Neuron (in vitro differentiated cells): ENCODE data around the gene TOR4A.
"Not testable (repeated sequence)": the region's sequence is repeated elsewhere in the genome, so short reads cannot be mapped to it uniquely, and the experiment has no call there.

Experiments used
- H2AFZ ChIP-seq: one replicate; pipeline ENCODE4 v1.6.1; 2013; ENCODE audit warnings: low read depth, mild to moderate bottlenecking, inconsistent platforms, low read length, moderate library complexity
- H3K27me3 ChIP-seq: one replicate; pipeline ENCODE4 v1.6.1; 2013; ENCODE audit warnings: low read length; ENCODE audit not compliant: insufficient read depth
- H3K36me3 ChIP-seq: one replicate; pipeline ENCODE4 v1.6.1; 2013; ENCODE audit warnings: low read length; ENCODE audit not compliant: insufficient read depth
- H3K4me1 ChIP-seq: one replicate; pipeline ENCODE4 v1.6.1; 2013; ENCODE audit warnings: low read length; ENCODE audit not compliant: insufficient read depth
- H3K4me3 ChIP-seq: 2 replicates; pipeline ENCODE4 v1.5.1; 2013; ENCODE audit warnings: mild to moderate bottlenecking, low read length, moderate library complexity
- H3K9me3 ChIP-seq: one replicate; pipeline ENCODE4 v1.6.1; 2013; ENCODE audit warnings: low read length

TOR4A gene

GRCh38 chr9:137243266-137243625 is 34.3 kb upstream of the TOR4A start:
- not testable (repeated sequence) for H3K9me3 ChIP-seq, H3K27me3 ChIP-seq, H3K4me3 ChIP-seq, H2AFZ ChIP-seq
- Histone ChIP-seq H3K36me3 (peaks cover 23% of the 10 kb centered on the region), H3K4me1 (peaks cover 25% of the 10 kb centered on the region)

- no peak overlapping the region for H3K4me3 ChIP-seq
These were observed 33.7 kb upstream of the TOR4A start for GRCh38 chr9:137243626-137244485.

GRCh38 chr9:137244486-137245449 is 32.8 kb upstream of the TOR4A start:
- H3K27me3 ChIP-seq: no peaks in the 10 kb centered on the region
- H2AFZ ChIP-seq: no peak overlapping the region
- H3K9me3 ChIP-seq: no peaks in the 10 kb centered on the region
- peaks cover 23% of the 10 kb centered on the region for H3K36me3 ChIP-seq
- H3K4me1 ChIP-seq: peaks cover 21% of the 10 kb centered on the region
- H3K4me3 ChIP-seq: no peak overlapping the region

More at GRCh38 chr9:137243626-137244485, 33.7 kb upstream of the TOR4A start:
- H3K4me1 ChIP-seq: peaks cover 22% of the 10 kb centered on the region
- H3K9me3 ChIP-seq: no peaks in the 10 kb centered on the region
- H3K27me3 ChIP-seq: no peaks in the 10 kb centered on the region
- H2AFZ ChIP-seq: no peak overlapping the region
- H3K36me3 ChIP-seq: peaks cover 23% of the 10 kb centered on the region

GRCh38 chr9:137245450-137246421 is 31.8 kb upstream of the TOR4A start:
- H3K36me3 ChIP-seq: peaks cover 23% of the 10 kb centered on the region
- H3K4me1 ChIP-seq: peaks cover 24% of the 10 kb centered on the region
- no peaks in the 10 kb centered on the region for H3K9me3 ChIP-seq
- no peak overlapping the region for H3K4me3 ChIP-seq
- no peak overlapping the region for H2AFZ ChIP-seq
- H3K27me3 ChIP-seq: no peaks in the 10 kb centered on the region

GRCh38 chr9:137247135-137247915 is 30.2 kb upstream of the TOR4A start:
- no peak overlapping the region for H3K4me3 ChIP-seq
- no peak overlapping the region for H2AFZ ChIP-seq
- no peaks in the 10 kb centered on the region for H3K27me3 ChIP-seq
- H3K36me3 ChIP-seq: peaks cover 17% of the 10 kb centered on the region
- peaks cover 34% of the 10 kb centered on the region for H3K4me1 ChIP-seq
- no peaks in the 10 kb centered on the region for H3K9me3 ChIP-seq

- H3K27me3 ChIP-seq: no peaks in the 10 kb centered on the region
- peaks cover 11% of the 10 kb centered on the region for H3K36me3 ChIP-seq
- no peak overlapping the region for H3K4me3 ChIP-seq
- H2AFZ ChIP-seq: no peak overlapping the region
- peaks cover 29% of the 10 kb centered on the region for H3K4me1 ChIP-seq
- no peaks in the 10 kb centered on the region for H3K9me3 ChIP-seq
These were observed 29.7 kb upstream of the TOR4A start for GRCh38 chr9:137247916-137248175.

- no peak overlapping the region for H3K4me3 ChIP-seq
- no peaks in the 10 kb centered on the region for H3K36me3 ChIP-seq
- no peak overlapping the region for H2AFZ ChIP-seq
- H3K27me3 ChIP-seq: no peaks in the 10 kb centered on the region
- no peaks in the 10 kb centered on the region for H3K9me3 ChIP-seq
- H3K4me1 ChIP-seq: peaks cover 36% of the 10 kb centered on the region
These were observed 27.0 kb upstream of the TOR4A start for GRCh38 chr9:137250329-137251193.

GRCh38 chr9:137251194-137251461 is 26.4 kb upstream of the TOR4A start, which contains the start of gene STPG3:
Gene STPG3, plus strand, starts transcription at chr9:137251286. Its CDS starts 1 bp downstream, at chr9:137251287.
- H3K4me1 ChIP-seq: peaks cover 41% of the 10 kb centered on the region
- no peak within 1 kb of the TSS for H3K4me3 ChIP-seq
- peaks cover 1% of the 10 kb centered on the region for H3K36me3 ChIP-seq
- no peaks in the 10 kb centered on the region for H3K27me3 ChIP-seq
- H2AFZ ChIP-seq: no peak within 1 kb of the TSS
- H3K9me3 ChIP-seq: no peaks in the 10 kb centered on the region

GRCh38 chr9:137251490-137252268 is 25.8 kb upstream of the TOR4A start:
- Histone ChIP-seq H3K9me3 (no peaks in the 10 kb centered on the region), H3K36me3 (peaks cover 6% of the 10 kb centered on the region), H3K4me3 (no peak overlapping the region), H3K27me3 (no peaks in the 10 kb centered on the region), H3K4me1 (peaks cover 46% of the 10 kb centered on the region), H2AFZ (no peak overlapping the region)

- peaks cover 41% of the 10 kb centered on the region for H3K4me1 ChIP-seq
- H3K27me3 ChIP-seq: no peaks in the 10 kb centered on the region
- H2AFZ ChIP-seq: no peak overlapping the region
- no peak overlapping the region for H3K4me3 ChIP-seq
- no peaks in the 10 kb centered on the region for H3K9me3 ChIP-seq
- peaks cover 9% of the 10 kb centered on the region for H3K36me3 ChIP-seq
These were observed 24.7 kb upstream of the TOR4A start for GRCh38 chr9:137252555-137253506.
